HCT116 (cell line): ENCODE measurements around the gene RUNX2.

Source experiments
- CTCF ChIP-seq, 3 experiments: fragments of 200-600 bp in 1 of 3; sonication (generic) in 1 of 3; IDR thresholded peaks in 2 of 3; conservative IDR thresholded peaks in 1 of 3; 2 replicates each; pipeline ENCODE4 v1.5.1; 2012 to 2017; ENCODE audit warnings: low read depth in 2 of 3, low read length in 2 of 3, antibody characterized with exemption in 1 of 3, borderline replicate concordance in 1 of 3, control low read depth in 1 of 3, mild to moderate bottlenecking in 1 of 3, mixed read lengths in 1 of 3, mixed run types in 1 of 3, moderate library complexity in 1 of 3; ENCODE audit not compliant: insufficient read depth in 1 of 3
- POLR2A ChIP-seq: IDR thresholded peaks from 2 replicates; pipeline ENCODE4 v1.7.0; 2011; ENCODE audit warnings: borderline replicate concordance; ENCODE audit not compliant: insufficient read depth, insufficient read length; ENCODE audit errors: extremely low read depth
- RAD21 ChIP-seq: IDR thresholded peaks from 2 replicates; pipeline ENCODE4 v1.6.1; 2012; ENCODE audit warnings: low read depth, mild to moderate bottlenecking
- TCF7L2 ChIP-seq: IDR thresholded peaks from 2 replicates; pipeline ENCODE4 v1.7.0; 2011; ENCODE audit warnings: borderline replicate concordance, inconsistent platforms; ENCODE audit not compliant: insufficient read depth, insufficient read length; ENCODE audit errors: extremely low read depth
- TF ChIP-seq, protein P1 (sequence below): IDR thresholded peaks from 2 replicates; pipeline ENCODE4 v1.6.1; 2012; ENCODE audit warnings: low read depth

DNA sequence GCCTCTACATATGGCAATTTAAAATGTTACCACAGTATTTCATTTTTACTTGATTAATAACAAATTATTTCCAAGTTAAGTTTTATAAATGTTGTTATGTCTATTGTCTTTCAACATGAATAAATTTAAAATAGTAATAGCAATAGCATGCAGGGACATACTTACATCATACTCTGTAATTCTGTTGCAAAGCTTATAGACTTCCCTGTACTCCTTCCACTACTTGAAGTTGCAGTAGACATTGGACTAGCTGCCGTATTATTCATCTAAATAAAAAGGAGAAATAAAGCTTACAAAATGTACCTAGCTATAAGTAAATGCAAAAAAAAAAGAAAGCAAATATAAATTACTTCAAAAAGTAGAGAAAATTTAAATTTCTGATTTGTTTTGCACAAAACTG lies 36.9 kb downstream of the RUNX2 start:
- TF ChIP-seq POLR2A (no peak), CTCF (IDR thresholded peaks at IDR 0.05 in 2 of 3, conservative IDR thresholded peaks at IDR 0.05 in 1 of 3; ENCODE audit: borderline replicate concordance in 1 of 3, insufficient read depth in 1 of 3, low read depth in 2 of 3, low read length in 2 of 3) (no peak), TCF7L2 (no peak), RAD21 (no peak)
- TF ChIP-seq, protein P1, sequence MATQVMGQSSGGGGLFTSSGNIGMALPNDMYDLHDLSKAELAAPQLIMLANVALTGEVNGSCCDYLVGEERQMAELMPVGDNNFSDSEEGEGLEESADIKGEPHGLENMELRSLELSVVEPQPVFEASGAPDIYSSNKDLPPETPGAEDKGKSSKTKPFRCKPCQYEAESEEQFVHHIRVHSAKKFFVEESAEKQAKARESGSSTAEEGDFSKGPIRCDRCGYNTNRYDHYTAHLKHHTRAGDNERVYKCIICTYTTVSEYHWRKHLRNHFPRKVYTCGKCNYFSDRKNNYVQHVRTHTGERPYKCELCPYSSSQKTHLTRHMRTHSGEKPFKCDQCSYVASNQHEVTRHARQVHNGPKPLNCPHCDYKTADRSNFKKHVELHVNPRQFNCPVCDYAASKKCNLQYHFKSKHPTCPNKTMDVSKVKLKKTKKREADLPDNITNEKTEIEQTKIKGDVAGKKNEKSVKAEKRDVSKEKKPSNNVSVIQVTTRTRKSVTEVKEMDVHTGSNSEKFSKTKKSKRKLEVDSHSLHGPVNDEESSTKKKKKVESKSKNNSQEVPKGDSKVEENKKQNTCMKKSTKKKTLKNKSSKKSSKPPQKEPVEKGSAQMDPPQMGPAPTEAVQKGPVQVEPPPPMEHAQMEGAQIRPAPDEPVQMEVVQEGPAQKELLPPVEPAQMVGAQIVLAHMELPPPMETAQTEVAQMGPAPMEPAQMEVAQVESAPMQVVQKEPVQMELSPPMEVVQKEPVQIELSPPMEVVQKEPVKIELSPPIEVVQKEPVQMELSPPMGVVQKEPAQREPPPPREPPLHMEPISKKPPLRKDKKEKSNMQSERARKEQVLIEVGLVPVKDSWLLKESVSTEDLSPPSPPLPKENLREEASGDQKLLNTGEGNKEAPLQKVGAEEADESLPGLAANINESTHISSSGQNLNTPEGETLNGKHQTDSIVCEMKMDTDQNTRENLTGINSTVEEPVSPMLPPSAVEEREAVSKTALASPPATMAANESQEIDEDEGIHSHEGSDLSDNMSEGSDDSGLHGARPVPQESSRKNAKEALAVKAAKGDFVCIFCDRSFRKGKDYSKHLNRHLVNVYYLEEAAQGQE = no peak
